Mucosa of rectum (tissue), 2 donors: ENCODE measurements around the gene POU2F3.

ENCODE experiments used
- H3K27ac ChIP-seq, 2 donors: one replicate each; pipeline ENCODE4 v1.7.0; 2013; ENCODE audit warnings: inconsistent platforms in 2 of 2, low read depth in 2 of 2, low read length in 2 of 2
- H3K27me3 ChIP-seq, 2 donors: one replicate each; pipeline ENCODE4 v1.7.0; 2013; ENCODE audit warnings: low read length in 2 of 2; ENCODE audit not compliant: control insufficient read depth in 2 of 2, insufficient read depth in 2 of 2
- H3K36me3 ChIP-seq, 2 donors: one replicate each; pipeline ENCODE4 v1.7.0; 2013; ENCODE audit warnings: low read length in 2 of 2; ENCODE audit not compliant: control insufficient read depth in 2 of 2, insufficient read depth in 2 of 2
- H3K4me1 ChIP-seq, 2 donors: one replicate each; pipeline ENCODE4 v1.7.0; 2013; ENCODE audit warnings: low read length in 2 of 2, mild to moderate bottlenecking in 1 of 2; ENCODE audit not compliant: control insufficient read depth in 2 of 2, insufficient read depth in 2 of 2
- H3K4me3 ChIP-seq, 2 donors: one replicate each; pipeline ENCODE4 v1.7.0; 2013; ENCODE audit warnings: low read length in 2 of 2
- H3K9ac ChIP-seq, 2 donors: one replicate each; pipeline ENCODE4 v1.7.0; 2013; ENCODE audit warnings: low read length in 2 of 2, low read depth in 1 of 2, mild to moderate bottlenecking in 1 of 2
- H3K9me3 ChIP-seq, 2 donors: one replicate each; pipeline ENCODE4 v1.7.0; 2013; ENCODE audit warnings: low read length in 2 of 2; ENCODE audit not compliant: control insufficient read depth in 2 of 2
- donor health status: healthy.
- donor health status: Normal muscosa, but diverticular disease.

The POU2F3 gene

DNA sequence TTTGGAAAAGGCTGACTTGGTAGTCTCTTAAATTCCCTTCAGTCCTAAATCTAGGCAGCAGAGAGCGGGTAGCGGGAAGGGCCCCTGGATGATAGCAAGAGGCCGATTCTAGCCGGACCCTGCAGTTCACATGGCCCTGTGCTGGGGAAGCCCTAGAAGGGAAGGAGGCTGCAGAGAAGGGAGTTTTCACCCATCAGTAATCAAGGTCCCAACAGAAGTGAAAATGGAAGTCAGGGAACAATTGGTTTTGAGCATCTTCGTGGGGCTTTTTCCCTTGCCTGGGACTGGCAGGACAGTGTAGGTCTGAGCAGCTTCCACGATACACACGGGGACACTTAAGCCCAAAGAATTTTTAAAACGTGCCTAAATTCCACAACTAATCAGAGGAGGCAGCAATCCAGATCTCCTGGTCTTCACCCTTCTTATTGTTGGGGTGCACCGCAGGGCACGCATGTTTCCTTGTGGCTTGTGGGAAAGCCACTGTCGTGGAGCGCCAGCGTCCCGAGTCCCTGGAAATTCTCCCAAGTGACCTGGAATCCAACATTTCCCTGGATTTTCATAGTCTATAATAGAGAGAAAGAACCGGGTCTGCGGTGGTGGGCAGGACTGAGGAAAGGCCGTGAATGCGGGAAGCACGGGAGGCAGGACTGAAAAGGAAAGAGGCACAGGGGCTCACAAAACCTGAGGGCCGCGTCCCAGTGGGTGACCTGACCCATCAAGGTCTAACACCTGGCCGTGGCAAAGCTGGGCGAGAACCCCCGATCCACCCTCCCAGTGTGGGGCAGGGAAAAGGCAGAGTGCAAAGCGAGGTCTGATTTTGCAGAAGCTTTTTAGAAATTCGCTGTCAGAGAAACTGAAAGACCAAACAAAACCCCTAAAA lies 30.0 kb upstream of the POU2F3 start:
- H3K9ac ChIP-seq = peak overlapping the region; percentile 75 to 96
- H3K27me3 ChIP-seq = peaks cover 0 to 4% of the 10 kb centered on the region in 2 donors
- H3K27ac ChIP-seq = peak overlapping the region; percentile 63 to 90
- H3K4me3 ChIP-seq = peak overlapping the region; percentile 85 to 90
- H3K9me3 ChIP-seq = no peaks in the 10 kb centered on the region
- H3K4me1 ChIP-seq = peaks cover 40 to 42% of the 10 kb centered on the region in 2 donors
- peaks cover 11 to 12% of the 10 kb centered on the region in 2 donors for H3K36me3 ChIP-seq

DNA sequence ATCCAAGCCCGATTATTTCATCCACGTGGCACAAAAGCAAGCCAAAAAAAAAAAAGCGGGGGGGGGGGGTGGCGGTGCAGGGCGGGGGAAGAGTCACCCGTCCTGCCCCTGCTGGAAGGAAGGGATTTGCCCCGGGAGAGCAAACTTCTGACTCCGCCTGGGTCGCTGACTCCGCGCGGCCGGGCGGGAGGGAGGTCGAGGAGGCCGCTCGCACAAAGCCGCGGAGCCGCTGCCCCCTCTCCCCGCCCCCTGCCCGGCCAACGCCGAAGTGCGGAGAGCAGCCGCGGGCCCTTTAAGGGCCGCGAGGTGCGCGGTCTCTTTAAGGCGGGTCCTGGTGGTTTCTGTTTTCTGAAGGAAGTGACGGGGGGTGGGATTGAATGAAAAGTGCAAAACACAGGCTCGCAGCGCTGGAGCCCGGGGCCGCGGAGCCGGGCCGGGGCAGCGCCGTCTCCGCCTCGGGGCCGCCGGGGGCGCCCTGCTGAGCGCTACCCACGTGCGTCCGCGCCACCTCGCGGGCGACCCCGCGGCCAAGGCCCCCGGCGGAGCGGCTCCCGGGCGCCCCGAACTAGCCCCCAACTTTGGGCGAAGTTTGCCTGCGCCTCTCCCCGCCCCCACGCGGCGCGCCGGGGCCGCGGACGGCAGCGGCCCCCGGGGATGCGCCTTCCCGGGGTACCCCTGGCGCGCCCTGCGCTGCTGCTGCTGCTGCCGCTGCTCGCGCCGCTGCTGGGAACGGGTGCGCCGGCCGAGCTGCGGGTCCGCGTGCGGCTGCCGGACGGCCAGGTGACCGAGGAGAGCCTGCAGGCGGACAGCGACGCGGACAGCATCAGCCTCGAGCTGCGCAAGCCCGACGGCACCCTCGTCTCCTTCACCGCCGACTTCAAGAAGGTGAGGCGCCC lies 29.1 kb upstream of the POU2F3 start, which contains the start of gene OAF:
Gene OAF (plus strand): TSS at position 407 of the 896 bp plus-strand sequence. CDS start 248 bp downstream, at position 655.
- H3K4me3 ChIP-seq = peak within 1 kb of the TSS; percentile 85 to 90
- no peaks in the 10 kb centered on the region for H3K9me3 ChIP-seq
- H3K9ac ChIP-seq = peak within 1 kb of the TSS; percentile 85 to 96
- H3K27me3 ChIP-seq = peaks cover 0 to 4% of the 10 kb centered on the region in 2 donors
- H3K27ac ChIP-seq = peak within 1 kb of the TSS; percentile 90 to 92
- peaks cover 43 to 50% of the 10 kb centered on the region in 2 donors for H3K4me1 ChIP-seq
- peaks cover 17% of the 10 kb centered on the region in 2 donors for H3K36me3 ChIP-seq

DNA sequence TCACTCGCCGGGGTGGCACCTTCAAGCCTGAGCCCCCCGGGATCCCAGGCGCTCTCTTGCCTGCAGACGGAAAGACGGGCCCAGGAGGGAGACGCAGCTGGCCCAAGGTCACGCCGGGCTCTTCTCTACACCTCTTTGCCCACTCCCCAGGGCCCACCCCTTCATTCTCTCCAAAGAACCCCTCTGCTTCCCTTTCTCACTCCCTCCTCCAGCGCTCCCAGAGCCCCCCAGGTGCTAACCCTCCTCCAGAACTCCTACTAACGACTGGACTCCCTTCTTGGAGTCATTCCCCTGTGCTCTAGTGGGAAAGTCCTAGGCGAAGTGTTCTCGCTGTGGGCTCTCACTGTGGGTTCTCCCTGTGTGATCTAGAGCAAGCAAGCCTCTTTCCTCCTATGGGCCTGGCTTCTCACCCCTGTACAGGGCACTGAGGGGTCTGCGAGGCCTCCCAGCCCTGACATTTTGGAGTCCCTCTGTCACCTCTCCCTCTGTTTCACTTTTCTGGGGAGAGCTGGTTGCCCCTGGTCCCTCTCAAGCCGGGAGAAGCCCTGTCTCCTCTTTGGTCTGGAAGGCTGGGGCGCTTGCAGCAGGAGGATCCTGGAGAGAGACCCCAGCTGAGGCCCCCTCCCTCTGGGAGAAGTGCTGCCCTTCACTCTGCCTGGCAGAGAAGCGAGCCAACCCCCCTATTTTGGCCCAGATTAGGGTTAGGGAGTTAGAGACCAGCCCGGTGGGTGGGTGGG lies 28.2 kb upstream of the POU2F3 start:
- peak overlapping the region; percentile 90 to 92 for H3K27ac ChIP-seq
- peaks cover 0 to 4% of the 10 kb centered on the region in 2 donors for H3K27me3 ChIP-seq
- H3K4me1 ChIP-seq = peaks cover 44 to 54% of the 10 kb centered on the region in 2 donors
- peak overlapping the region; percentile 85 to 90 for H3K4me3 ChIP-seq
- no peaks in the 10 kb centered on the region for H3K9me3 ChIP-seq
- peaks cover 17 to 24% of the 10 kb centered on the region in 2 donors for H3K36me3 ChIP-seq
- H3K9ac ChIP-seq = peak overlapping the region; percentile 85 to 96

DNA sequence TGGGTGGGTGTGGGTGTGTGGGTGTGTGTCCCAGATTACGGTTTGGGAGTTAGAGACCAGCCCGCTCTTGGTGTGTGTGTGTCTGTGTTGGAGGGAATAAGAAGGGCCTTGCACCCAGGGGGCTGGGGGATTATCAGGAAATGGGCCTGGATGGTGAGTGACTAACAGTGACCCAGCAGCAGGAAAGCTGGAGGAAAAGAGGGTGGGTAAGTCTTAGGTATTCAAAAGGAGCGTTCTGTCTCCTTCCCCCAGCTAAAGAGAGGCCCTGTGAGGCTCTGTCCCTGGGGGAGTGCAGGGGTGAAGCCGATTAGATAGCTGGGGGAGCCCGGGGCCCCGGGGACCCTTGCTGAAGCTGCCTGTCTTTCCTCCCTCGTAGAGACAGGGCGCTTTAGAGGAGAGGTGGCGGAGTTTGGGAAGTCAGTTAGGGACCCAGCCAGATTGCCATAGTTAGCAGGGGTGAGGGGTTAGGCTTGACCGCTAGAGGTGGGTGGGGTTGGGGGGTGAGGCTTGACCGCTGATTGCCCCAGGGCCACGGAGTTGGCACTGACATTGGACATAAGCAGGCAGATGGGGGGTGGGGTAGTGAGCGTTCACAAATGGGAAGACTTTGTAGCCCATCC lies 27.6 kb upstream of the POU2F3 start:
- peak overlapping the region; percentile 90 to 92 for H3K27ac ChIP-seq
- peaks cover 47 to 56% of the 10 kb centered on the region in 2 donors for H3K4me1 ChIP-seq
- peaks cover 17 to 26% of the 10 kb centered on the region in 2 donors for H3K36me3 ChIP-seq
- peaks cover 0 to 4% of the 10 kb centered on the region in 2 donors for H3K27me3 ChIP-seq
- peak overlapping the region; percentile 85 to 90 for H3K4me3 ChIP-seq
- peak overlapping the region; percentile 61 to 96 for H3K9ac ChIP-seq
- H3K9me3 ChIP-seq = no peaks in the 10 kb centered on the region

DNA sequence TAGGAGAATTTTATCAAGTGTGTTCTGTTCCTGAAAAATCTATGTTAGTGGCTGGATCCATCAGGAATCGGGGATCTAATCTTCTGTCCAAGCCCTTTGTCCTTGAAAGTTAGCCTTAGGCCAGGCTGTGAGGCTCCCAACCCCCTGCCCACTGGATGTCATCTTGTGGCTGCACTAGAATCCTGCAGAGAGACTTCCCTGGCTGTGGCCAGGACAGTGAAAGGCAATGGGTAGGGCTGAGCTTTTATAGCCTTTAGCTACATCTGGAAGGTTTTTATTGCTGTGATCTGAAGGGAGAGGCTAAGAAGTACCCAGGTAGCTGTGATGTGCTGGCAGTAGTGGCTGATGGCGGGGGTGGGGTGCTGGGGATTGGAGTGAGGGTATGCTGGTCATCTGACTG lies 27.0 kb upstream of the POU2F3 start:
- peak overlapping the region; percentile 61 to 96 for H3K9ac ChIP-seq
- peak overlapping the region; percentile 90 to 92 for H3K27ac ChIP-seq
- H3K4me3 ChIP-seq = peak overlapping the region; percentile 85 to 90
- peaks cover 0 to 4% of the 10 kb centered on the region in 2 donors for H3K27me3 ChIP-seq
- peaks cover 45 to 56% of the 10 kb centered on the region in 2 donors for H3K4me1 ChIP-seq
- H3K9me3 ChIP-seq = no peaks in the 10 kb centered on the region
- peaks cover 17 to 26% of the 10 kb centered on the region in 2 donors for H3K36me3 ChIP-seq

- H3K9ac ChIP-seq = no peak overlapping the region
- H3K36me3 ChIP-seq = peaks cover 20 to 26% of the 10 kb centered on the region in 2 donors
- H3K9me3 ChIP-seq = no peaks in the 10 kb centered on the region
- no peak overlapping the region for H3K27ac ChIP-seq
- peaks cover 44 to 61% of the 10 kb centered on the region in 2 donors for H3K4me1 ChIP-seq
- no peak overlapping the region for H3K4me3 ChIP-seq
- H3K27me3 ChIP-seq = no peaks in the 10 kb centered on the region
Measured at GRCh38 chr11:120214581-120214980, 25.4 kb upstream of the POU2F3 start.

GRCh38 chr11:120215634-120216033 lies 24.3 kb upstream of the POU2F3 start:
- Histone ChIP-seq H3K4me3 (no peak overlapping the region), H3K9ac (no peak overlapping the region), H3K9me3 (no peaks in the 10 kb centered on the region), H3K36me3 (peaks cover 24 to 33% of the 10 kb centered on the region in 2 donors), H3K27me3 (no peaks in the 10 kb centered on the region), H3K27ac (peak overlapping the region in 1 of 2 donors; percentile 23), H3K4me1 (peaks cover 47 to 65% of the 10 kb centered on the region in 2 donors)

- Histone ChIP-seq H3K36me3 (peaks cover 24 to 35% of the 10 kb centered on the region in 2 donors), H3K9ac (no peak overlapping the region), H3K27ac (peak overlapping the region in 1 of 2 donors; percentile 23), H3K27me3 (no peaks in the 10 kb centered on the region), H3K9me3 (no peaks in the 10 kb centered on the region), H3K4me1 (peaks cover 53 to 74% of the 10 kb centered on the region in 2 donors), H3K4me3 (no peak overlapping the region)
Measured at GRCh38 chr11:120216426-120217102, 23.4 kb upstream of the POU2F3 start.
